ENCODE results near the gene NSRP1. TPM values are rescaled to one million over a fixed set of nuclear protein-coding genes. Genes with fewer than 3 reads are reported as not detected.

The NSRP1 gene
- total and polyA plus RNA-seq, 4 donors: 7.0 to 25.7 (median 9.9) TPM

DNA sequence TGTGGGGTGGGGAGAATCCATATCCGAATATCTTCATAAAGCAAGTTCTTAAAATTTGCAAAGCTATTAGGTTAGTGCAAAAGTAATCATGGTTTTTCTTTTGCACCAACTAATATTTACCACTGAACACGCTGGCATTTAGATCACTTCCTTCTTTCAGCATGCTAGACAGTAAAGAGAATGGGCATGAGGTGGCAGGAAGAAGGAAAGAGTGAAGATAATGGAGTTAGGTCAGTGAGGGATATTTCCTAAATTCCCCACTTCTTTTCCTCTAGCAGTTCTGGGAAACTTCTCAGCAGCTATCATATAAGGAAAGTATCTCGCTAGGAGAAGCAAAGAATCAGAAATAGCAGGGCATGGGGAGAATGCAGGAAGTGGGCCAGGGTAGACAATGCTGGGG is 79.9 kb downstream of the NSRP1 start:
- Histone ChIP-seq H3K9ac (ENCODE audit: low read depth in 1 of 2, low read length in 2 of 2) (no peak overlapping the region), H3K36me3 (ENCODE audit: control insufficient read depth in 4 of 4, insufficient read depth in 3 of 4, low read depth in 1 of 4, low read length in 3 of 4) (no peaks in the 10 kb centered on the region), H3K9me3 (ENCODE audit: control insufficient read depth in 4 of 4, low read length in 3 of 4) (no peaks in the 10 kb centered on the region), H3K27ac (ENCODE audit: low read depth in 1 of 2, low read length in 2 of 2) (no peak overlapping the region), H3K4me1 (ENCODE audit: control insufficient read depth in 4 of 4, insufficient read depth in 4 of 4, low read length in 3 of 4) (no peaks in the 10 kb centered on the region), H3K27me3 (ENCODE audit: control insufficient read depth in 4 of 4, insufficient read depth in 4 of 4, low read length in 3 of 4) (no peaks in the 10 kb centered on the region), H3K4me3 (ENCODE audit: low read depth in 1 of 3, low read length in 3 of 3) (no peak overlapping the region)
- 79% methylated on average over 3 of the region's 3 CpGs for WGBS
- TF ChIP-seq YY1 (IDR thresholded peaks at IDR 0.05): no peak
- TF ChIP-seq FOXA1 (IDR thresholded peaks at IDR 0.05): no peak
- TF ChIP-seq HNF4G (IDR thresholded peaks at IDR 0.05): no peak
- TF ChIP-seq HNF4A (conservative IDR thresholded peaks at IDR 0.05): no peak
- no peak for TF ChIP-seq RAD21 (IDR thresholded peaks at IDR 0.05)
- TF ChIP-seq REST (IDR thresholded peaks at IDR 0.05): no peak
- DNase-seq (ENCODE audit: low spot score): no peak

DNA sequence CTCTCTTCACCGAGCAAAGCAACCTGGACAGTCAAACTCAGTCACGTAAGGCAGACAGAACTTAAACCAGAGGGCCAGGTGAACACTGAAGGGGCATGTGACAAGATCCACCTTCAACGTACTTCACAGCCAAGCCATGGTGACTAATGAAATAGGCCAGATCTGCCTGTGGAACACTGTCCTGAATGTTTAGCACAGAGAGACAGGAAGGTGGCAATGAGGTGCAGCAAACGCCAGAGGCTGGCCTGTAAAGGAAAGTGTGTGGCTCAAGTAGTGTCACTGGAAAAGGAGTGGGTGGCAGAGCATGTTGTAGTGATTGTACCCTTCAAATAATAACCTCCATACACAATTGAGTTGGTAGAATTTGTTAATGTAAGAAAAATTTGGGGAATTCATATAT is 80.8 kb downstream of the NSRP1 start:
- Histone ChIP-seq H3K27ac (ENCODE audit: low read depth in 1 of 2, low read length in 2 of 2) (no peak overlapping the region), H3K36me3 (ENCODE audit: control insufficient read depth in 4 of 4, insufficient read depth in 3 of 4, low read depth in 1 of 4, low read length in 3 of 4) (no peaks in the 10 kb centered on the region), H3K4me3 (ENCODE audit: low read depth in 1 of 3, low read length in 3 of 3) (no peak overlapping the region), H3K9me3 (ENCODE audit: control insufficient read depth in 4 of 4, low read length in 3 of 4) (no peaks in the 10 kb centered on the region), H3K4me1 (ENCODE audit: control insufficient read depth in 4 of 4, insufficient read depth in 4 of 4, low read length in 3 of 4) (no peaks in the 10 kb centered on the region), H3K9ac (ENCODE audit: low read depth in 1 of 2, low read length in 2 of 2) (no peak overlapping the region), H3K27me3 (ENCODE audit: control insufficient read depth in 4 of 4, insufficient read depth in 4 of 4, low read length in 3 of 4) (no peaks in the 10 kb centered on the region)
- no peak for DNase-seq (ENCODE audit: low spot score)
- 90% methylated on average over 4 of the region's 4 CpGs for WGBS
- TF ChIP-seq FOXA2 (IDR thresholded peaks at IDR 0.05) (no peak), CTCF (IDR thresholded peaks at IDR 0.05; ENCODE audit: low read depth, low read length, missing input control) (no peak), EGR1 (IDR thresholded peaks at IDR 0.05; ENCODE audit: low read depth in 2 of 2) (no peak), RAD21 (IDR thresholded peaks at IDR 0.05) (no peak), HNF4A (conservative IDR thresholded peaks at IDR 0.05) (no peak), HNF4G (IDR thresholded peaks at IDR 0.05) (no peak), SP1 (IDR thresholded peaks at IDR 0.05) (no peak), YY1 (IDR thresholded peaks at IDR 0.05) (no peak), GABPA (IDR thresholded peaks at IDR 0.05 in 1 of 2, conservative IDR thresholded peaks at IDR 0.05 in 1 of 2) (no peak)
- TF ChIP-seq, protein P1, sequence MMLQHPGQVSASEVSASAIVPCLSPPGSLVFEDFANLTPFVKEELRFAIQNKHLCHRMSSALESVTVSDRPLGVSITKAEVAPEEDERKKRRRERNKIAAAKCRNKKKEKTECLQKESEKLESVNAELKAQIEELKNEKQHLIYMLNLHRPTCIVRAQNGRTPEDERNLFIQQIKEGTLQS (IDR thresholded peaks at IDR 0.05): no peak
- TF ChIP-seq, protein P2, sequence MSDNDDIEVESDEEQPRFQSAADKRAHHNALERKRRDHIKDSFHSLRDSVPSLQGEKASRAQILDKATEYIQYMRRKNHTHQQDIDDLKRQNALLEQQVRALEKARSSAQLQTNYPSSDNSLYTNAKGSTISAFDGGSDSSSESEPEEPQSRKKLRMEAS (IDR thresholded peaks at IDR 0.05): no peak

- WGBS: 74% methylated on average over 5 of the region's 5 CpGs
- H3K36me3 ChIP-seq (ENCODE audit: control insufficient read depth in 4 of 4, insufficient read depth in 3 of 4, low read depth in 1 of 4, low read length in 3 of 4): no peaks in the 10 kb centered on the region
- TF ChIP-seq SP1 (IDR thresholded peaks at IDR 0.05): no peak
- TF ChIP-seq TAF1 (conservative IDR thresholded peaks at IDR 0.05): no peak
- TF ChIP-seq HNF4G (IDR thresholded peaks at IDR 0.05): no peak
- TF ChIP-seq, protein P2 (IDR thresholded peaks at IDR 0.05): no peak
- no peak for TF ChIP-seq FOXA2 (IDR thresholded peaks at IDR 0.05)
- TF ChIP-seq, protein P1 (IDR thresholded peaks at IDR 0.05): no peak
- no peak for TF ChIP-seq RXRA (IDR thresholded peaks at IDR 0.05)
- no peak for TF ChIP-seq NR2F2 (IDR thresholded peaks at IDR 0.05)
- no peak for TF ChIP-seq HNF4A (conservative IDR thresholded peaks at IDR 0.05)
- DNase-seq (ENCODE audit: low spot score): no peak
- H3K9me3 ChIP-seq (ENCODE audit: control insufficient read depth in 4 of 4, low read length in 3 of 4): no peaks in the 10 kb centered on the region
- H3K27me3 ChIP-seq (ENCODE audit: control insufficient read depth in 4 of 4, insufficient read depth in 4 of 4, low read length in 3 of 4): no peaks in the 10 kb centered on the region
- H3K27ac ChIP-seq (ENCODE audit: low read depth in 1 of 2, low read length in 2 of 2): no peak overlapping the region
- H3K4me3 ChIP-seq (ENCODE audit: low read depth in 1 of 3, low read length in 3 of 3): no peak overlapping the region
- no peak overlapping the region for H3K9ac ChIP-seq (ENCODE audit: low read depth in 1 of 2, low read length in 2 of 2)
- H3K4me1 ChIP-seq (ENCODE audit: control insufficient read depth in 4 of 4, insufficient read depth in 4 of 4, low read length in 3 of 4): no peaks in the 10 kb centered on the region
Measured at GRCh38 chr17:30199600-30199999, 83.0 kb downstream of the NSRP1 start.
